WERI-Rb-1 (cell line): ENCODE results near the gene SSTR4.

ENCODE experiments used
- DNase-seq: peaks from one replicate; pipeline ENCODE4 v3.0.0-alpha.2; 2020
- H3K27ac ChIP-seq: fragments of 250-450 bp; sonication (Bioruptor Pico); 2 replicates; pipeline ENCODE4 v1.5.1; 2020; ENCODE audit warnings: mild to moderate bottlenecking, moderate library complexity
- H3K27me3 ChIP-seq: fragments of 250-450 bp; sonication (Bioruptor Pico); 2 replicates; pipeline ENCODE4 v1.5.1; 2021; ENCODE audit warnings: mild to moderate bottlenecking, low read depth, moderate library complexity; ENCODE audit not compliant: insufficient read depth, severe bottlenecking
- H3K36me3 ChIP-seq: fragments of 250-450 bp; sonication (Bioruptor Pico); 2 replicates; pipeline ENCODE4 v1.5.1; 2020; ENCODE audit warnings: mild to moderate bottlenecking, moderate library complexity
- H3K4me3 ChIP-seq: 2 replicates; pipeline ENCODE4 v1.5.1; 2011; ENCODE audit warnings: low read depth, mild to moderate bottlenecking, control low read depth, low read length
- H3K9me3 ChIP-seq: fragments of 250-450 bp; sonication (Bioruptor Pico); 2 replicates; pipeline ENCODE4 v1.5.1; 2021; ENCODE audit warnings: mild to moderate bottlenecking, moderate library complexity; ENCODE audit not compliant: severe bottlenecking
- CTCF ChIP-seq: IDR thresholded peaks from 2 replicates; pipeline ENCODE4 v1.5.1; 2011; ENCODE audit warnings: low read depth, mild to moderate bottlenecking, control low read depth, inconsistent platforms, low read length

The SSTR4 gene

GRCh38 chr20:23068283-23068682 lies 33.2 kb downstream of the SSTR4 start:
- DNase-seq: no peak
- H3K4me3 ChIP-seq: no peak overlapping the region
- no peak for TF ChIP-seq CTCF
- no peaks in the 10 kb centered on the region for H3K36me3 ChIP-seq
- no peak overlapping the region for H3K27ac ChIP-seq
- no peaks in the 10 kb centered on the region for H3K9me3 ChIP-seq
- peaks cover 70% of the 10 kb centered on the region for H3K27me3 ChIP-seq

GRCh38 chr20:23069108-23069507 lies 34.0 kb downstream of the SSTR4 start:
- no peaks in the 10 kb centered on the region for H3K36me3 ChIP-seq
- DNase-seq: no peak
- H3K27me3 ChIP-seq: peaks cover 64% of the 10 kb centered on the region
- H3K9me3 ChIP-seq: no peaks in the 10 kb centered on the region
- TF ChIP-seq CTCF: no peak
- H3K27ac ChIP-seq: no peak overlapping the region
- H3K4me3 ChIP-seq: no peak overlapping the region

GRCh38 chr20:23071398-23071797 lies 36.3 kb downstream of the SSTR4 start:
- no peak for DNase-seq
- TF ChIP-seq CTCF: no peak
- peaks cover 44% of the 10 kb centered on the region for H3K27me3 ChIP-seq

GRCh38 chr20:23071996-23072395 lies 36.9 kb downstream of the SSTR4 start:
- Histone ChIP-seq H3K9me3 (no peaks in the 10 kb centered on the region), H3K27me3 (peaks cover 38% of the 10 kb centered on the region), H3K27ac (no peak overlapping the region), H3K4me3 (no peak overlapping the region), H3K36me3 (no peaks in the 10 kb centered on the region)
- no peak for DNase-seq
- no peak for TF ChIP-seq CTCF

More at GRCh38 chr20:23071398-23071797, 36.3 kb downstream of the SSTR4 start:
- H3K9me3 ChIP-seq: no peaks in the 10 kb centered on the region
- no peak overlapping the region for H3K4me3 ChIP-seq
- no peak overlapping the region for H3K27ac ChIP-seq
- no peaks in the 10 kb centered on the region for H3K36me3 ChIP-seq

GRCh38 chr20:23072892-23073586 lies 37.9 kb downstream of the SSTR4 start:
- Histone ChIP-seq H3K27me3 (peaks cover 29% of the 10 kb centered on the region), H3K4me3 (no peak overlapping the region), H3K36me3 (no peaks in the 10 kb centered on the region), H3K27ac (no peak overlapping the region), H3K9me3 (no peaks in the 10 kb centered on the region)
- no peak for TF ChIP-seq CTCF
- DNase-seq: no peak

- Histone ChIP-seq H3K36me3 (no peaks in the 10 kb centered on the region), H3K4me3 (no peak overlapping the region), H3K27ac (no peak overlapping the region), H3K9me3 (no peaks in the 10 kb centered on the region), H3K27me3 (peaks cover 22% of the 10 kb centered on the region)
- no peak for TF ChIP-seq CTCF
- no peak for DNase-seq
Measured at GRCh38 chr20:23074052-23074451, 38.9 kb downstream of the SSTR4 start.
